Upper lobe of left lung (tissue), 4 donors: ENCODE results near the gene PRPS2.

Experiments used
- CTCF ChIP-seq, 6 experiments: fragments of 450-650 bp in 4 of 6; fragments of 200-600 bp in 2 of 6; sonication (generic) in 2 of 6; IDR thresholded peaks; one replicate each; pipeline ENCODE4 v1.5.1; 2016 to 2019; ENCODE audit warnings: antibody characterized with exemption in 6 of 6
- EP300 ChIP-seq, 4 donors: sonication (generic); formaldehyde crosslinking; IDR thresholded peaks; one replicate each; pipeline ENCODE4 v1.5.1; 2017; ENCODE audit warnings: antibody characterized with exemption in 4 of 4, control low read depth in 2 of 4
- POLR2A ChIP-seq, 4 donors: fragments of 450-650 bp; IDR thresholded peaks; one replicate each; pipeline ENCODE4 v1.5.1; 2016 to 2017; ENCODE audit warnings: antibody characterized with exemption in 4 of 4, mild to moderate bottlenecking in 2 of 4
- POLR2AphosphoS5 ChIP-seq, 2 donors: sonication (generic); formaldehyde crosslinking; IDR thresholded peaks; one replicate each; pipeline ENCODE4 v1.5.1; 2017; ENCODE audit warnings: antibody characterized with exemption in 2 of 2

- TF ChIP-seq CTCF (IDR thresholded peaks at IDR 0.05) (no peak), POLR2AphosphoS5 (IDR thresholded peaks at IDR 0.05) (no peak), EP300 (IDR thresholded peaks at IDR 0.05) (no peak), POLR2A (IDR thresholded peaks at IDR 0.05) (no peak)
Observed at GRCh38 chrX:12844319-12844718, 53.1 kb downstream of the PRPS2 start.
